HG02943 (cell line): Measurements from ENCODE around the gene AIFM2.

Experiments used
- ATAC-seq: cut with Tn5 transposase; IDR thresholded peaks from one replicate; pipeline ENCODE4 v1.9.1; 2021; ENCODE audit warnings: mild to moderate bottlenecking, low read depth, moderate library complexity; ENCODE audit not compliant: unreplicated experiment

AIFM2 gene

DNA sequence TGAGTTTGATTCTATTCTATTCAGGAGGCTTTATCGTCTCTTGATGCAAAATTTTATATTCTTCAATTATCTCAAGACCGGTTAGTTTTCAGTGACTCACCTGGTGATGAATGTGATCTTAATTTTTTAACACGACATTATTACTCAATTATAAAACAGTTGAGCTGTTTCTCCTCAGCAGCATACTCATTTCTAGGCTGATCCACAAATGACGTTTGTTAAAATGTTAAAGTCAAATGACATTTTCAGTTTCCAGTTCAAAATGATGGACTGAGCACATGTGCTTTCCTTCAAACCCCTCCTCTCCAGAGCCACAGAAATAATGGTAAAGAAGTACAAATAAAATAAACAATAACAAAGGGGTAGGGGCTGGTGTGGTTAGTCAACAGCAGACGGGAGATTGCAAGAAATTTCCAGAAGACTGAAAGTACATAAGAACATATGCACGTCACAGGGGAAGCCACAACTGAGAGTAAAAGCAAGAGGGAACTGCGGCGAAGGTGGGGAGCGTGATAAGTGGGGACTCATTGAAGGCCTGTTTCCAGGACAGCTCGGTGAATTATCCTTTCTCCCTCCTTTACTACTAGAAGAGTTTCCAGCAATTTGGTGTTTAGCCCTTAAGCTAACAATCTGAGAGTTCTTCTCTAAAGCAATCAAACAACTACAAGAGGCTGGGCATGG, 69.1 kb downstream of the AIFM2 start:
- no peak for ATAC-seq
